ENCODE data around the gene PDE4D.

DNA sequence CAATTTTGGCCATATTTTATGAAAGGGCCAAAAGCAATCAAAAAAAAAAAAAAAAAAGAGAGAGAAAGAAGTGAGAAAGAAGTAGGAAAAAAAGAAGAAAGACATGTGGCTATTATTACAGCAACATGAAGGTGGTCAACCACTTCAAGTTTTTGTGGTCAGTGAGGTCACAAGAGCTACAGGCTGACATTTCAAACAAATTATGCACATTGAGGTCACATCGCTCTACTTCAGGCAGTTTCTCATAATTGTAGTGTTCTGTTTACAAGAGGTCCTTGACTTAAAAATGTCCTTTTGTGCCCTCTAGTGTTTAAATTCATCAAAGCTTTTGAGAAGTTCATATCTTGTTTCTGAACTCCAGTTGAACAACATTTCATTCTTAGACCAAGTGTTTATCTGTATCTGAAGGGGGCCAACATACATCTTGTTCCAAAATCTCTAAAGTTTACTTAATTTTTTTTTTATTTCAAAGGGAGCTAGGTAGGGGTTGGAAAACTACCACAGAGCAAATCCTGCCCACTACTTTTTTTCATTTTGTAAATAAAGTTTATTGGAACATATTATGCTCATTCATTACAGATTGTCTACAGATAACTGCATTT lies 513.1 kb downstream of the PDE4D start:
- no peak for TF ChIP-seq POLR2AphosphoS5 (IDR thresholded peaks at IDR 0.05; ENCODE audit: low read depth, low read length)
- peak; percentile 48; the same call in 1 of the 2 replicates for TF ChIP-seq CTCF (IDR thresholded peaks at IDR 0.05)
- no peak for TF ChIP-seq REST (IDR thresholded peaks at IDR 0.05; ENCODE audit: insufficient read depth in 1 of 2, low read depth in 2 of 2, low read length in 1 of 2)
